Ishikawa (cell line): ENCODE results near the gene AMDHD1.

Source experiments
- CEBPB ChIP-seq: IDR thresholded peaks from 2 replicates; pipeline ENCODE4 v1.6.1; 2012
- TF ChIP-seq, protein P1 (sequence below): IDR thresholded peaks from 2 replicates; pipeline ENCODE4 v1.6.1; 2012

- TF ChIP-seq, protein P1, sequence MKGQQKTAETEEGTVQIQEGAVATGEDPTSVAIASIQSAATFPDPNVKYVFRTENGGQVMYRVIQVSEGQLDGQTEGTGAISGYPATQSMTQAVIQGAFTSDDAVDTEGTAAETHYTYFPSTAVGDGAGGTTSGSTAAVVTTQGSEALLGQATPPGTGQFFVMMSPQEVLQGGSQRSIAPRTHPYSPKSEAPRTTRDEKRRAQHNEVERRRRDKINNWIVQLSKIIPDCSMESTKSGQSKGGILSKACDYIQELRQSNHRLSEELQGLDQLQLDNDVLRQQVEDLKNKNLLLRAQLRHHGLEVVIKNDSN, result no peak
- no peak for TF ChIP-seq CEBPB
These were observed 2.6 kb upstream of the AMDHD1 start for GRCh38 chr12:95940514-95940913.
